ENCODE data around the gene ADGRB3. TPM values are rescaled to one million over a fixed set of nuclear protein-coding genes. Genes with fewer than 3 reads are reported as not detected.

The ADGRB3 gene
- total and polyA plus RNA-seq, 2 donors (not counting 3 experiments of a cell fraction or from before 2014, with no cell fraction given) = not detected

DNA sequence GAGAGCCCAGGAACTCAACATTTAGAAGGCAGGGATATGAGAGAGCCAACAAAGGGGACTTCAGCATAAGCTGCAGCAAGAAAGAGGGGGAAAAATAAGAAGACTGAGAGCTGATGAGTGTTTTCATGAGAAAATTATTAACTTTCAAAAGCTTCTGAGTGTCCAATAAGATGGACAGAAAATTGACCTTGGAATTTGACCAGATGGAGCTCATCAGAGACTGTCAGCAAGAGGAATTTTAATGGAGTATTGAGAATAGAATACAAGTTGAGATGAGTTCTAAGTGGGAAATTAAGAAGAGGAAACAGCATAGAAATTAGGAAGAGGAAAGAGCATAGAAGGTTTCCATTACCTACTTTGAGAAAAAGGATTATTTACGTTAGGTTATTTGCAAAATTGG is 733.5 kb downstream of the ADGRB3 start:
- TF ChIP-seq, protein P1, sequence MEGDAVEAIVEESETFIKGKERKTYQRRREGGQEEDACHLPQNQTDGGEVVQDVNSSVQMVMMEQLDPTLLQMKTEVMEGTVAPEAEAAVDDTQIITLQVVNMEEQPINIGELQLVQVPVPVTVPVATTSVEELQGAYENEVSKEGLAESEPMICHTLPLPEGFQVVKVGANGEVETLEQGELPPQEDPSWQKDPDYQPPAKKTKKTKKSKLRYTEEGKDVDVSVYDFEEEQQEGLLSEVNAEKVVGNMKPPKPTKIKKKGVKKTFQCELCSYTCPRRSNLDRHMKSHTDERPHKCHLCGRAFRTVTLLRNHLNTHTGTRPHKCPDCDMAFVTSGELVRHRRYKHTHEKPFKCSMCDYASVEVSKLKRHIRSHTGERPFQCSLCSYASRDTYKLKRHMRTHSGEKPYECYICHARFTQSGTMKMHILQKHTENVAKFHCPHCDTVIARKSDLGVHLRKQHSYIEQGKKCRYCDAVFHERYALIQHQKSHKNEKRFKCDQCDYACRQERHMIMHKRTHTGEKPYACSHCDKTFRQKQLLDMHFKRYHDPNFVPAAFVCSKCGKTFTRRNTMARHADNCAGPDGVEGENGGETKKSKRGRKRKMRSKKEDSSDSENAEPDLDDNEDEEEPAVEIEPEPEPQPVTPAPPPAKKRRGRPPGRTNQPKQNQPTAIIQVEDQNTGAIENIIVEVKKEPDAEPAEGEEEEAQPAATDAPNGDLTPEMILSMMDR (IDR thresholded peaks at IDR 0.05; ENCODE audit: extremely low read depth in 1 of 2, insufficient read depth in 1 of 2, low read depth in 1 of 2, low read length in 2 of 2) = no peak
- no peak for TF ChIP-seq GATA2 (IDR thresholded peaks at IDR 0.05; ENCODE audit: insufficient read depth, insufficient read length, low read depth, low read length)
- no peak overlapping the region for H2AFZ ChIP-seq (ENCODE audit: low read depth, low read length)
- BruUV-seq (replicated peaks) = no TSS peak

DNA sequence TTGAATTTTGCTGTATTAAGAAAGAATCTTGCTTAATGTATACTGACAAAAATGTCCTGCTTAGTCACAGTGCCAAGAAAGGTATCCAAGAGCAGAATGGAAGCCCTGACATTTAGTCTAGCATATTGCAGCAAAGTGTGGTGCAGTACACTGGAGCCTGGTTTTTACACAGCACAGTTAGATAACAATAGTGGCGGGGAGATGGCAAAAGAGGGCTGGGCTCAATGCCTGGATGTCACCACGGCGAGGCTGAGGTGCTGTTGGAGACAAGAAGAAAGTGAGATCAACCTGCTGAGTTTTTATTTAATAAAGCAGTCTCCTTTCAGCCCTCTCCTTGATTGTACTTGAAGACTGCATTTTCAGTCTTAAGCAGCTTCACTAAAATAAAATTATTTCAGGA is 735.7 kb downstream of the ADGRB3 start:
- Histone ChIP-seq H3K27ac (ENCODE audit: insufficient read depth, low read depth, low read length) (no peak overlapping the region), H3K4me2 (ENCODE audit: insufficient read depth, low read length) (no peak overlapping the region), H3K9me3 (replicated peaks; ENCODE audit: control insufficient read depth, insufficient read depth, low read length) (no peaks in the 10 kb centered on the region), H3K4me1 (ENCODE audit: control insufficient read depth, extremely low read depth, insufficient read depth, low read length) (no peaks in the 10 kb centered on the region), H3K36me3 (ENCODE audit: control insufficient read depth in 2 of 2, extremely low read depth in 1 of 2, insufficient read depth in 2 of 2, low read length in 2 of 2) (no peaks in the 10 kb centered on the region), H3K9ac (replicated peaks; ENCODE audit: extremely low read depth, insufficient read depth, low read length) (no peak overlapping the region), H3K27me3 (ENCODE audit: control insufficient read depth in 2 of 2, insufficient read depth in 2 of 2, low read length in 2 of 2) (no peaks in the 10 kb centered on the region), H3K4me3 (replicated peaks in 1 of 3; ENCODE audit: insufficient read depth in 1 of 3, low read depth in 1 of 3, low read length in 3 of 3) (no peak overlapping the region), H2AFZ (ENCODE audit: low read depth, low read length) (no peak overlapping the region), H3K79me2 (ENCODE audit: control insufficient read depth, insufficient read depth, low read length) (no peaks in the 10 kb centered on the region), H4K20me1 (replicated peaks; ENCODE audit: control insufficient read depth, extremely low read depth, insufficient read depth, low read length) (no peaks in the 10 kb centered on the region), H3K9me1 (replicated peaks; ENCODE audit: control insufficient read depth, extremely low read depth, insufficient read depth, low read length) (no peaks in the 10 kb centered on the region)
- intact Hi-C loops (cut with micrococcal nuclease) = no loop called here
- TF ChIP-seq, protein P2, sequence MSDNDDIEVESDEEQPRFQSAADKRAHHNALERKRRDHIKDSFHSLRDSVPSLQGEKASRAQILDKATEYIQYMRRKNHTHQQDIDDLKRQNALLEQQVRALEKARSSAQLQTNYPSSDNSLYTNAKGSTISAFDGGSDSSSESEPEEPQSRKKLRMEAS (IDR thresholded peaks at IDR 0.05; ENCODE audit: insufficient read depth, insufficient read length) = no peak
- no peak for TF ChIP-seq POLR2AphosphoS5 (IDR thresholded peaks at IDR 0.05; ENCODE audit: insufficient read depth, low read depth, low read length)
- no peak for TF ChIP-seq POLR2A (IDR thresholded peaks at IDR 0.05; ENCODE audit: low read depth, low read length)
- TF ChIP-seq, protein P1 (IDR thresholded peaks at IDR 0.05; ENCODE audit: extremely low read depth in 1 of 2, insufficient read depth in 1 of 2, low read depth in 1 of 2, low read length in 2 of 2) = no peak
- no peak for TF ChIP-seq FOS (IDR thresholded peaks at IDR 0.05; ENCODE audit: borderline replicate concordance, insufficient read depth, low read length)
- no peak for TF ChIP-seq EZH2 (IDR thresholded peaks at IDR 0.05; ENCODE audit: borderline replicate concordance, low read depth, low read length, severe bottlenecking)
- TF ChIP-seq GATA2 (IDR thresholded peaks at IDR 0.05; ENCODE audit: insufficient read depth, insufficient read length, low read depth, low read length) = no peak
- TF ChIP-seq MYC (IDR thresholded peaks at IDR 0.05; ENCODE audit: low read depth, low read length) = no peak
- TF ChIP-seq JUN (IDR thresholded peaks at IDR 0.05; ENCODE audit: borderline replicate concordance, insufficient read depth, insufficient read length, low read depth) = no peak
- ChIA-PET POLR2A (no interaction called here), CTCF (no interaction called here)
- BruUV-seq (replicated peaks) = no TSS peak
- DNase-seq (ENCODE audit: low read depth, low spot score) (no peak), FAIRE-seq (no peak)
- dilution Hi-C loops (cut with MboI; ENCODE audit: extremely low pct_ligation_motif_present, low sequenced_read_pairs) = no loop called here

More for the DNA sequence above, 733.5 kb downstream of the ADGRB3 start:
- intact Hi-C loops (cut with micrococcal nuclease) (no loop called here), dilution Hi-C loops (cut with MboI; ENCODE audit: extremely low pct_ligation_motif_present, low sequenced_read_pairs) (no loop called here)
- H3K4me3 ChIP-seq (replicated peaks in 1 of 3; ENCODE audit: insufficient read depth in 1 of 3, low read depth in 1 of 3, low read length in 3 of 3) = no peak overlapping the region
- H3K36me3 ChIP-seq (ENCODE audit: control insufficient read depth in 2 of 2, extremely low read depth in 1 of 2, insufficient read depth in 2 of 2, low read length in 2 of 2) = no peaks in the 10 kb centered on the region
- no peaks in the 10 kb centered on the region for H3K79me2 ChIP-seq (ENCODE audit: control insufficient read depth, insufficient read depth, low read length)
- no peak overlapping the region for H3K9ac ChIP-seq (replicated peaks; ENCODE audit: extremely low read depth, insufficient read depth, low read length)
- no peak for FAIRE-seq
- H3K4me2 ChIP-seq (ENCODE audit: insufficient read depth, low read length) = no peak overlapping the region
- no peak for DNase-seq (ENCODE audit: low read depth, low spot score)
- no peaks in the 10 kb centered on the region for H3K4me1 ChIP-seq (ENCODE audit: control insufficient read depth, extremely low read depth, insufficient read depth, low read length)
- H3K9me1 ChIP-seq (replicated peaks; ENCODE audit: control insufficient read depth, extremely low read depth, insufficient read depth, low read length) = no peaks in the 10 kb centered on the region
- H3K27me3 ChIP-seq (ENCODE audit: control insufficient read depth in 2 of 2, insufficient read depth in 2 of 2, low read length in 2 of 2) = no peaks in the 10 kb centered on the region
- ChIA-PET POLR2A (no interaction called here), CTCF (no interaction called here)
- no peaks in the 10 kb centered on the region for H4K20me1 ChIP-seq (replicated peaks; ENCODE audit: control insufficient read depth, extremely low read depth, insufficient read depth, low read length)
- no peaks in the 10 kb centered on the region for H3K9me3 ChIP-seq (replicated peaks; ENCODE audit: control insufficient read depth, insufficient read depth, low read length)
- H3K27ac ChIP-seq (ENCODE audit: insufficient read depth, low read depth, low read length) = no peak overlapping the region
